Esophagus squamous epithelium (tissue), 5 donors: ENCODE measurements around the gene CDKAL1. TPM values are rescaled to one million over a fixed set of nuclear protein-coding genes. Genes with fewer than 3 reads are reported as not detected.
"Not testable (repeated sequence)": the region's sequence is repeated elsewhere in the genome, so short reads cannot be mapped to it uniquely, and the experiment has no call there.

Experiments used
- DNase-seq: peaks from one replicate; lab custom pipeline; 2025; lab: John Stamatoyannopoulos, UW
- H3K27ac ChIP-seq, 4 donors: fragments of 200-600 bp; sonication (generic); one replicate each; pipeline ENCODE4 v1.5.1; 2016 to 2019; ENCODE audit warnings: mild to moderate bottlenecking in 1 of 4
- H3K27me3 ChIP-seq, 4 donors: fragments of 200-600 bp; sonication (generic); 1 replicate in 3 of 4; 2 replicates in 1 of 4; pipeline versions ENCODE4 v1.5.1 to v1.6.0; 2017 to 2021; ENCODE audit warnings: antibody characterized with exemption in 1 of 4
- H3K36me3 ChIP-seq, 3 donors: fragments of 200-600 bp; sonication (generic); one replicate each; pipeline ENCODE4 v1.5.1; 2016 to 2019
- H3K4me1 ChIP-seq, 3 donors: fragments of 200-600 bp; sonication (generic); one replicate each; pipeline ENCODE4 v1.5.1; 2017 to 2019
- H3K4me3 ChIP-seq, 4 donors: fragments of 200-600 bp; sonication (generic); 1 replicate in 3 of 4; 2 replicates in 1 of 4; pipeline ENCODE4 v1.5.1; 2016 to 2019; ENCODE audit warnings: mild to moderate bottlenecking in 2 of 4, moderate library complexity in 1 of 4
- H3K9me3 ChIP-seq, 3 donors: fragments of 200-600 bp; sonication (generic); one replicate each; pipeline ENCODE4 v1.5.1; 2016 to 2019
- CTCF ChIP-seq, 6 experiments: fragments of 450-650 bp in 4 of 6; fragments of 200-600 bp in 2 of 6; sonication (generic) in 2 of 6; IDR thresholded peaks; one replicate each; pipeline ENCODE4 v1.5.1; 2016 to 2019; ENCODE audit warnings: antibody characterized with exemption in 6 of 6, mild to moderate bottlenecking in 4 of 6, moderate library complexity in 4 of 6
- POLR2A ChIP-seq, 4 donors: fragments of 450-650 bp; IDR thresholded peaks; one replicate each; pipeline ENCODE4 v1.6.1; 2017; ENCODE audit warnings: antibody characterized with exemption in 4 of 4, mild to moderate bottlenecking in 4 of 4, moderate library complexity in 3 of 4
- WGBS, 2 donors: methylation state at CpG; one replicate each; pipeline ENCODE4 v1.1.5; 2018; 5-methylcytosine and 5-hydroxymethylcytosine counted together
- intact Hi-C: fragments of 100-400 bp; cut with DNase I; formaldehyde crosslinking; loops from one replicate; pipeline ENCODE4 v1.15.0; 2022
- total RNA-seq, 4 donors: library from RNA; depleted of rRNA; stranded (reverse); fragments of >200 nt; gene quantifications; one replicate each; pipeline ENCODE4 v1.1.0, GENCODE V29; 2016
- donor health status: DM: yes; HTN: yes; CAD: no.

Gene CDKAL1
- total RNA-seq, 4 donors from 2014 or later = 6.5 to 13.0 (median 10.7) TPM

GRCh38 chr6:20492099-20492498, 42.2 kb upstream of the CDKAL1 start:
- 70 to 81% methylated on average over 1 to 2 of the region's 2 CpGs for WGBS, 2 donors
- intact Hi-C loops = no loop called here
- no peak for TF ChIP-seq POLR2A (IDR thresholded peaks at IDR 0.05)
- TF ChIP-seq CTCF (IDR thresholded peaks at IDR 0.05) = no peak

GRCh38 chr6:20497216-20498040, 36.8 kb upstream of the CDKAL1 start:
- Histone ChIP-seq H3K9me3 (no peaks in the 10 kb centered on the region), H3K27ac (no peak overlapping the region), H3K36me3 (no peaks in the 10 kb centered on the region), H3K4me1 (no peaks in the 10 kb centered on the region), H3K4me3 (no peak overlapping the region), H3K27me3 (no peaks in the 10 kb centered on the region)
- WGBS, 2 donors = 62 to 65% methylated on average over 8 of the region's 8 CpGs
- no peak for DNase-seq
- intact Hi-C loops = no loop called here
- TF ChIP-seq CTCF (IDR thresholded peaks at IDR 0.05) = no peak
- TF ChIP-seq POLR2A (IDR thresholded peaks at IDR 0.05) = no peak

More at GRCh38 chr6:20492099-20492498, 42.2 kb upstream of the CDKAL1 start:
- no peaks in the 10 kb centered on the region for H3K9me3 ChIP-seq
- peaks cover 0 to 49% (median 6%) of the 10 kb centered on the region in 3 donors for H3K36me3 ChIP-seq
- H3K4me1 ChIP-seq = no peaks in the 10 kb centered on the region
- H3K4me3 ChIP-seq = no peak overlapping the region
- H3K27ac ChIP-seq = no peak overlapping the region
- no peak for DNase-seq
- no peaks in the 10 kb centered on the region for H3K27me3 ChIP-seq

GRCh38 chr6:20498041-20498385, 36.2 kb upstream of the CDKAL1 start:
- Histone ChIP-seq H3K4me1 (no peaks in the 10 kb centered on the region), H3K27me3 (no peaks in the 10 kb centered on the region), H3K27ac (no peak overlapping the region), H3K9me3 (no peaks in the 10 kb centered on the region), H3K4me3 (no peak overlapping the region), H3K36me3 (no peaks in the 10 kb centered on the region)
- intact Hi-C loops = no loop called here
- WGBS, 2 donors = 80 to 92% methylated on average over 2 of the region's 2 CpGs
- no peak for DNase-seq
- TF ChIP-seq POLR2A (IDR thresholded peaks at IDR 0.05) (no peak), CTCF (IDR thresholded peaks at IDR 0.05) (no peak)

GRCh38 chr6:20509212-20509611, 25.0 kb upstream of the CDKAL1 start:
- WGBS, 2 donors = 56 to 62% methylated on average over 2 of the region's 2 CpGs
- Histone ChIP-seq H3K9me3 (no peaks in the 10 kb centered on the region), H3K36me3 (no peaks in the 10 kb centered on the region), H3K4me1 (no peaks in the 10 kb centered on the region), H3K27me3 (peaks cover 0 to 3% (median 0%) of the 10 kb centered on the region in 4 donors), H3K27ac (no peak overlapping the region), H3K4me3 (no peak overlapping the region)
- no peak for TF ChIP-seq POLR2A (IDR thresholded peaks at IDR 0.05)
- no peak for TF ChIP-seq CTCF (IDR thresholded peaks at IDR 0.05)
- intact Hi-C loops = no loop called here
- DNase-seq = no peak

- Histone ChIP-seq H3K9me3 (no peaks in the 10 kb centered on the region), H3K27ac (no peak overlapping the region), H3K27me3 (peaks cover 0 to 3% (median 0%) of the 10 kb centered on the region in 4 donors), H3K4me3 (no peak overlapping the region), H3K36me3 (no peaks in the 10 kb centered on the region), H3K4me1 (no peaks in the 10 kb centered on the region)
- TF ChIP-seq CTCF (IDR thresholded peaks at IDR 0.05) = no peak
- no peak for TF ChIP-seq POLR2A (IDR thresholded peaks at IDR 0.05)
- 53% methylated on average over 2 of the region's 2 CpGs; no CpG with 5 or more reads in 1 of the 2 donors for WGBS, 2 donors
- no peak for DNase-seq
- intact Hi-C loops = no loop called here
Observed at GRCh38 chr6:20511852-20512251, 22.4 kb upstream of the CDKAL1 start.

- intact Hi-C loops, H3K4me3 ChIP-seq: not testable (repeated sequence)
- 54 to 95% methylated on average over 3 of the region's 3 CpGs for WGBS, 2 donors
Observed at GRCh38 chr6:20525208-20525607, 9.0 kb upstream of the CDKAL1 start.

More at GRCh38 chr6:20525208-20525607, 9.0 kb upstream of the CDKAL1 start:
- not testable (repeated sequence) for H3K9me3 ChIP-seq, H3K27ac ChIP-seq, DNase-seq, H3K27me3 ChIP-seq, H3K36me3 ChIP-seq
- peaks cover 0 to 12% (median 5%) of the 10 kb centered on the region in 3 donors for H3K4me1 ChIP-seq
